GM12875 (cell line): ENCODE data around the gene RPL31.

Experiments used
- H3K4me3 ChIP-seq: one replicate; pipeline ENCODE4 v1.5.1; 2011; ENCODE audit warnings: low read depth, low read length, control low read depth
- TF ChIP-seq, protein P1 (sequence below): IDR thresholded peaks from 2 replicates; pipeline ENCODE4 v1.5.1; 2011; ENCODE audit warnings: low read depth, mild to moderate bottlenecking, control low read depth, inconsistent platforms, low read length, moderate library complexity, borderline replicate concordance; ENCODE audit not compliant: insufficient read depth

Gene RPL31

DNA sequence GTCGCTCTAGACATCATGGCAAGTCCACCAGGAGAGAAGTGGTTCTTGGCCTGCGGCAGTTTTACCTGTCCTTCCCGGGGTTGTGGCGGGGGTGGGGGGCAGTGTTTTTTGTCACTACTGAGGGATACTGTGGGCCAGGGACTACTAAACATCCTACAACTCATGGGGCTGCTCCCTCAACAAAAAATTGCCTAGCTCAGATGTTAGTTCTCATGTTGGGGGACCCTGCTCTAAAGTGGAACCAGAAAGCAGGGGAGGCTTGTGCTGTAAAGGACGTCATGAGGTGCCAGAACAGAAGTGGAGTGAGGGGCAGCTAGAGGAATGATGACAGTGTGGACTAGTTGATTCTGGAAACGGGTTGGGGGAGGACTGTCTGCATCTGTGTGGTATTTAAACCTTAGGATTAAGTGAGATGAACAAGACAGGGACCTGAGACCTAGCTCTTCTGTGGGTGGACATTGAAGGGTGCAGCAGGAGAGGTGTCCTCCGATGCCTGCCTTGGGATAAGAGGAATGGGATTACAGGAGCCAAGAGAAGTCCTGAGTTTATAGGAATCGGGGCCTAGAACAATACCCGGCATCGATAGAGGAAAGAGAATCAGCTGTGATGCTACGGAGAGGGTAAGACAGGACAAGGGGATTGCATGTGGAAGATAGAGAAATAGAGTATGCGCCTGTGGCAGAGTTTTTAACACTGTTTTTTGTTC, 2.7 kb downstream of the RPL31 start:
- TF ChIP-seq, protein P1, sequence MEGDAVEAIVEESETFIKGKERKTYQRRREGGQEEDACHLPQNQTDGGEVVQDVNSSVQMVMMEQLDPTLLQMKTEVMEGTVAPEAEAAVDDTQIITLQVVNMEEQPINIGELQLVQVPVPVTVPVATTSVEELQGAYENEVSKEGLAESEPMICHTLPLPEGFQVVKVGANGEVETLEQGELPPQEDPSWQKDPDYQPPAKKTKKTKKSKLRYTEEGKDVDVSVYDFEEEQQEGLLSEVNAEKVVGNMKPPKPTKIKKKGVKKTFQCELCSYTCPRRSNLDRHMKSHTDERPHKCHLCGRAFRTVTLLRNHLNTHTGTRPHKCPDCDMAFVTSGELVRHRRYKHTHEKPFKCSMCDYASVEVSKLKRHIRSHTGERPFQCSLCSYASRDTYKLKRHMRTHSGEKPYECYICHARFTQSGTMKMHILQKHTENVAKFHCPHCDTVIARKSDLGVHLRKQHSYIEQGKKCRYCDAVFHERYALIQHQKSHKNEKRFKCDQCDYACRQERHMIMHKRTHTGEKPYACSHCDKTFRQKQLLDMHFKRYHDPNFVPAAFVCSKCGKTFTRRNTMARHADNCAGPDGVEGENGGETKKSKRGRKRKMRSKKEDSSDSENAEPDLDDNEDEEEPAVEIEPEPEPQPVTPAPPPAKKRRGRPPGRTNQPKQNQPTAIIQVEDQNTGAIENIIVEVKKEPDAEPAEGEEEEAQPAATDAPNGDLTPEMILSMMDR = no peak
- no peak overlapping the region for H3K4me3 ChIP-seq

DNA sequence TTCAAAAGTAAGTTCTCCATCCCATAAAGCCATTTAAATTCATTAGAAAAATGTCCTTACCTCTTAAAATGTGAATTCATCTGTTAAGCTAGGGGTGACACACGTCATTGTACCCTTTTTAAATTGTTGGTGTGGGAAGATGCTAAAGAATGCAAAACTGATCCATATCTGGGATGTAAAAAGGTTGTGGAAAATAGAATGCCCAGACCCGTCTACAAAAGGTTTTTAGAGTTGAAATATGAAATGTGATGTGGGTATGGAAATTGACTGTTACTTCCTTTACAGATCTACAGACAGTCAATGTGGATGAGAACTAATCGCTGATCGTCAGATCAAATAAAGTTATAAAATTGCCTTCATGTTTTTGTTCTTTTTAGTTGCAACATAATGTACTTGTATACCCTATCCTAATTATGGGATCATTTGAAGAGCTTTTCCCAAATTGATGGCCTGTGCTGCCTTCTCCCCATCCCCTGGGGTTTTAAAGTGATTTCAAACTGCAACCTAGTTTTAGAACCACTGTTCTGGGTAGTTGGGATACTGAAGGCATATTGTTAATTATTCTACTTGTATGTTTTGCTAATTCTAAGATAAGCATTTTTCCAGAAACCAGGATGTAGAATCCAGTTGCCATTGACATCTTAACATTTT, 4.1 kb downstream of the RPL31 start:
- no peak overlapping the region for H3K4me3 ChIP-seq
- TF ChIP-seq, protein P1 = no peak

DNA sequence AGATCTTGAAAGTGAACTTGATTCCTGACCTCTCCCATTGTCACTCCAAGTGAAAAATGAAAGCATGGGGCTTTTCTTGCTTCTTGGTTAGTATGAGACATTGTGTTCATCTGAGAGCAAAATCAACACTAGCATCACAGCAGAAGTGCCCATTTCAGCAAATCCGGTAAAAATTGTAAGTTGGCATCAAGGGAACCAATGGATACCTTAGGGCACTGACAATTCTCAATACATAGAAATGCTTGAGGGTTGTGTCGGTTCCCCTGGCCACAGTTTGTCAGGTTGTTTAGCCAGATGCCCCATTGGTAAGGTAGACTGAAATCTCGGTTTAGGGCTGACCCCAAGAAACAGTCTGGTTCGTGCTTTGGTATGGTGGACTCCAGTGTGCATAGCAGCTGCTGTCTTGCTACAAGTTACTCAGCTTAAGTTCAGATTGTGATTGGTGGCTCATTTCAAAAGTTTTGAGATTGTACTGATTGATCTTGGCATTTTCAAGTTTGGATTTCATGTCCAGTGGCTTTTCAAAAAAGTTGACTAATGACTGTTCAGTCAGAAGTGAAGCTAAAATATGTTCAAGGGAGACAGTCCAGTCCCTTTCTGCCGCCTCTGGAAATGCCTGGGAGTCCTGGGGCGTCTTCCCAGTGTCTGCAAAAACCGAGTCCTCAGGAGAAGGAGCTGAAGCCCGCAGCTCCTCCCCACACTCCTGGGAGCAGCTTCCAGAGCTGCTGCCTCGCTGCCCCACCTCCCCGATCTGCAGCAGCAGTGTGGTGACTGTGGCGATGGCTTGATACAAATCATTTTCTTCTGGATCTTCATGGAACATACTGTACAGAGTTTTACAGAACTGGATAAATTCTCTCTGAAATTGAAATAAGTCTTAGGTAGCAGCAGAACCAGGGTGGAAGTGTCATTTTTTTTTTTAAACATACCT, 5.6 kb downstream of the RPL31 start:
- no peak overlapping the region for H3K4me3 ChIP-seq
- TF ChIP-seq, protein P1 = no peak

DNA sequence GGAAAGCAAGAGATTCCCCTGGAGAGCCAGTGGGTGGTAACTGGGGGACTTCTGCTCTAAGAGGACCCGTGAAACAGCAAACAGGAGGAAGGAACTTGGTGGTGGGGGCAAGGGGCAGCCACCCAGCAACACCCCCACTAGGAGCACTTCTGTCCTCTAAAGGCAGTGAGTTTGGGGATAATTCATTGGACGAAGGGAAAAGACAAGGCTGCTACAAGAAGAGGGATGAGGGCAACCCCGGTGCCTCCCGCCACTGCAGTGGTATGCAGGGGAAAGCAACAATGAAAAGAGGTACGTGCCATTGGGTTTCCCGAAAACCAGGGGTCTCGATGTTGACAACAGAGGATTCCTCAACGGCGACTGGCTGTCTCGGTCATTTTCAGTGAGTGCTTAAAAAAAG, 9.1 kb downstream of the RPL31 start:
- H3K4me3 ChIP-seq = no peak overlapping the region
- TF ChIP-seq, protein P1 = no peak

DNA sequence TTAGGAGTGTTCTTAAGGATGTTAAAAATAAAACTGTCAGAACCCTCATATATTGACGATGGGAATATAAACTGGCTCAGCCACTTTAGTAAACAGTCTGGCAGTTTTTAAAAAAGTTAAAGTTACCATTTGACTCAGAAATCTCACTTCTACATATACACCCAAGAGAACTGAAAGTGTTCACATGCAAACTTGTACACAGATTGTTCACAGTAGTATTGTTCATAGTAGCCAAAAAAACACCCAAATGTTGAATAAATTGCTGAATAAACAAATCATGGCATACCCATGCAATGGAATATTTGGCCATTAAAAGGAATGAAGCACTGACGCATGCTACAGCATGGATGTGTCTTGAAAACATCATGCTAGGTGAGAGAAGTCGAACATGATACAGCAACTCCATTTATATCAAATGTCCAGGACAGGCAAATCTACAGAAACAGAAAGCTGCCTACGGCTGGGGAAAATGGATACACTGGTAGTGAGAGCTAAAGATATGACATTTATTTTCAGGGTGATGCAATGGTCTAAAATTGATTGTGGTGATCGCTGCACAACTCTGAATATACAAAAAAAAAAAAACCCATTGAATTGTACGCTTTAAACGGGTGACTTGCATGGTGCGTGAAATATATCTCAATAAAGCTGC, 10.1 kb downstream of the RPL31 start:
- no peak overlapping the region for H3K4me3 ChIP-seq
- TF ChIP-seq, protein P1 = no peak

DNA sequence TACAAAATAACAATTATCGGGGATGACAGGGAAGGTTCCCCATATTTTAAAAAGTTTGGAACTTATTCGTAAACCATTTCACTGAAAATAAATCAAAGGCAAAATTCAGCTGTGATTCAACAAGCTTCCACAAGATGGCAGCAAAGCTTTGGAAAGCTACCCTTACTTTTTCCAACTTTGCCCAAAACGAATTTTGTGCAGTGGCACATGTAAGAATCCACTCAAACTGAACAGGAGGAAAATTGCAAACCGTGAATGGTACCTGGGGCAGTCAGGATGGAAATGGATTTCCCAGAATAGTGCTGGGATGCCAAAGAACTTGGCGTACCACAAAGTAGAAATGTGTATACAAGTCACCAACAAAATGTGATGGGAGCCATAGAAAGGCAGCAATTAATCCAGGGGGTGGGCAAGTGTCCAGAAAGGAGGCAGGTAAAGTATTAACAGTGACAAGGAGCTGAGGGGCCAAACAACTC, 10.7 kb downstream of the RPL31 start:
- TF ChIP-seq, protein P1 = peak; percentile 56; the same call in 1 of the 2 replicates
- no peak overlapping the region for H3K4me3 ChIP-seq
